OCI-LY7 (cell line): ENCODE data around the gene OR14J1. TPM values are rescaled to one million over a fixed set of nuclear protein-coding genes. Genes with fewer than 3 reads are reported as not detected.
"Not testable (repeated sequence)": the region's sequence is repeated elsewhere in the genome, so short reads cannot be mapped to it uniquely, and the experiment has no call there.

Source experiments
- BruUV-seq: library from RNA; stranded (reverse); fragments of 400-500 nt; replicated peaks from 2 replicates; lab custom pipeline; 2021; lab: Mats Ljungman, UMichigan
- CTCF ChIA-PET: fragments of 300-600 bp; sonication (Branson Sonifier 250); formaldehyde crosslinking; loops from one replicate; lab custom pipeline; 2022; ENCODE audit warnings: antibody characterized with exemption; ENCODE audit not compliant: unreplicated experiment; lab: Charles Lee
- POLR2A ChIA-PET: fragments of 300-600 bp; sonication (Branson Sonifier 250); formaldehyde crosslinking; loops from one replicate; lab custom pipeline; 2022; ENCODE audit warnings: antibody characterized with exemption; lab: Charles Lee
- DNase-seq: peaks from one replicate; pipeline ENCODE4 v3.0.0-alpha.2; 2015; ENCODE audit warnings: low spot score
- H2AFZ ChIP-seq: fragments of 200-600 bp; sonication (generic), shearing (Covaris generic); 2 replicates; pipeline ENCODE4 v1.6.1; 2014; ENCODE audit warnings: mild to moderate bottlenecking, antibody characterized with exemption, low read length, moderate library complexity
- H3K27ac ChIP-seq: fragments of 200-600 bp; sonication (generic); 2 replicates; pipeline ENCODE4 v1.5.1; 2014; ENCODE audit warnings: mixed run types, low read depth, mild to moderate bottlenecking, moderate library complexity, low read length, inconsistent platforms; ENCODE audit not compliant: poor library complexity, severe bottlenecking
- H3K36me3 ChIP-seq: fragments of 200-600 bp; sonication (generic); 2 replicates; pipeline ENCODE4 v1.6.1; 2014; ENCODE audit warnings: mild to moderate bottlenecking, antibody characterized with exemption, low read length, moderate library complexity, mixed read lengths; ENCODE audit not compliant: insufficient read depth
- H3K4me1 ChIP-seq: fragments of 200-600 bp; sonication (generic); 2 replicates; pipeline ENCODE4 v1.5.1; 2014; ENCODE audit warnings: mild to moderate bottlenecking, low read length; ENCODE audit not compliant: insufficient read depth, poor library complexity, severe bottlenecking
- H3K4me2 ChIP-seq: fragments of 200-600 bp; sonication (generic); 2 replicates; pipeline ENCODE4 v1.6.1; 2014; ENCODE audit warnings: mild to moderate bottlenecking, low read length
- H3K4me3 ChIP-seq: fragments of 200-600 bp; sonication (generic); 2 replicates; pipeline ENCODE4 v1.5.1; 2014; ENCODE audit warnings: mild to moderate bottlenecking, low read depth, low read length; ENCODE audit not compliant: poor library complexity, severe bottlenecking
- H3K79me2 ChIP-seq: fragments of 200-600 bp; sonication (generic); 2 replicates; pipeline ENCODE4 v1.6.1; 2016; ENCODE audit warnings: low read depth, mild to moderate bottlenecking, low read length, moderate library complexity, mixed read lengths; ENCODE audit not compliant: insufficient read depth
- H3K9me2 ChIP-seq: fragments of 200-600 bp; sonication (generic); 2 replicates; pipeline ENCODE4 v1.6.1; 2016; ENCODE audit warnings: mild to moderate bottlenecking, low read length, mixed read lengths; ENCODE audit not compliant: insufficient read depth
- H3K9me3 ChIP-seq: fragments of 200-600 bp; sonication (generic); 2 replicates; pipeline ENCODE4 v1.6.1; 2014; ENCODE audit warnings: mild to moderate bottlenecking, mixed run types, low read length, mixed read lengths
- H4K20me1 ChIP-seq: fragments of 200-600 bp; sonication (generic); 2 replicates; pipeline ENCODE4 v1.6.1; 2014; ENCODE audit warnings: mild to moderate bottlenecking, antibody characterized with exemption, low read length, moderate library complexity, mixed read lengths; ENCODE audit not compliant: insufficient read depth
- CTCF ChIP-seq: fragments of 200-600 bp; sonication (generic); conservative IDR thresholded peaks from 2 replicates; pipeline ENCODE4 v1.5.1; 2014; ENCODE audit warnings: mild to moderate bottlenecking, antibody characterized with exemption, low read length, moderate library complexity, mixed read lengths
- EZH2phosphoT487 ChIP-seq: fragments of 200-600 bp; sonication (generic); IDR thresholded peaks from 2 replicates; pipeline ENCODE4 v1.6.1; 2018; ENCODE audit warnings: low read depth, borderline replicate concordance, mild to moderate bottlenecking, mixed run types, antibody characterized with exemption, low read length, moderate library complexity, mixed read lengths
- intact Hi-C: fragments of 100-400 bp; cut with micrococcal nuclease; formaldehyde crosslinking; loops from one replicate; pipeline ENCODE4 v1.10.0; 2022; ENCODE audit not compliant: unreplicated experiment
- total RNA-seq, 2 experiments: library from RNA; depleted of rRNA in 1 of 2; stranded (reverse); fragments of >200 nt in 1 of 2; shearing (Covaris generic) in 1 of 2; gene quantifications; 2 replicates each; pipeline ENCODE4 v1.2.3, GENCODE V29; 2014 to 2022

OR14J1 gene
- total RNA-seq, 2 experiments from 2014 or later, result not detected

GRCh38 chr6:29336269-29336668 lies 34.8 kb downstream of the OR14J1 start:
- Histone ChIP-seq H3K9me2 (no peaks in the 10 kb centered on the region), H3K27ac (no peak overlapping the region), H3K79me2 (no peaks in the 10 kb centered on the region), H3K4me2 (no peak overlapping the region), H4K20me1 (no peaks in the 10 kb centered on the region), H3K4me1 (no peaks in the 10 kb centered on the region), H3K4me3 (no peak overlapping the region), H2AFZ (no peak overlapping the region), H3K9me3 (no peaks in the 10 kb centered on the region), H3K36me3 (no peaks in the 10 kb centered on the region)
- no peak for DNase-seq
- TF ChIP-seq CTCF (no peak), EZH2phosphoT487 (no peak)
- no TSS peak for BruUV-seq
- ChIA-PET POLR2A (no interaction called here), CTCF (interaction anchor here (0.9 kb wide), 1 partner anchor 20 kb away, joined by 3 read pairs; no protein-coding TSS in a partner anchor)
- intact Hi-C loops, result no loop called here

GRCh38 chr6:29345380-29345779 lies 43.9 kb downstream of the OR14J1 start:
- ChIA-PET POLR2A (interaction anchor here (0.7 kb wide), 1 partner anchor 27 kb away, joined by 3 read pairs; no protein-coding TSS in a partner anchor), CTCF (no interaction called here)
- Histone ChIP-seq H3K9me3 (no peaks in the 10 kb centered on the region), H3K36me3 (no peaks in the 10 kb centered on the region), H3K4me3 (no peak overlapping the region), H4K20me1 (no peaks in the 10 kb centered on the region), H3K79me2 (no peaks in the 10 kb centered on the region), H3K4me2 (no peak overlapping the region), H2AFZ (no peak overlapping the region), H3K9me2 (no peaks in the 10 kb centered on the region), H3K4me1 (no peaks in the 10 kb centered on the region), H3K27ac (no peak overlapping the region)
- TF ChIP-seq CTCF, result no peak
- no peak for TF ChIP-seq EZH2phosphoT487
- no TSS peak for BruUV-seq
- intact Hi-C loops, result no loop called here
- no peak for DNase-seq

GRCh38 chr6:29349348-29349747 lies 47.8 kb downstream of the OR14J1 start:
- H3K4me3 ChIP-seq, H3K9me2 ChIP-seq, H3K79me2 ChIP-seq, H3K4me1 ChIP-seq, H3K9me3 ChIP-seq, intact Hi-C loops, H4K20me1 ChIP-seq, DNase-seq, H3K4me2 ChIP-seq, CTCF ChIA-PET, H3K27ac ChIP-seq, H2AFZ ChIP-seq, H3K36me3 ChIP-seq, BruUV-seq: not testable (repeated sequence)
- POLR2A ChIA-PET, result interaction anchor here (0.5 kb wide), 1 partner anchor 78 kb away, joined by 3 read pairs; no protein-coding TSS in a partner anchor
